ENCODE results near the gene STK32C. TPM values are rescaled to one million over a fixed set of nuclear protein-coding genes. Genes with fewer than 3 reads are reported as not detected.

The STK32C gene
- total and polyA plus RNA-seq, 2 of the 4 experiments (the other 2 are of a cell fraction), result 5.0 to 8.3 TPM

DNA sequence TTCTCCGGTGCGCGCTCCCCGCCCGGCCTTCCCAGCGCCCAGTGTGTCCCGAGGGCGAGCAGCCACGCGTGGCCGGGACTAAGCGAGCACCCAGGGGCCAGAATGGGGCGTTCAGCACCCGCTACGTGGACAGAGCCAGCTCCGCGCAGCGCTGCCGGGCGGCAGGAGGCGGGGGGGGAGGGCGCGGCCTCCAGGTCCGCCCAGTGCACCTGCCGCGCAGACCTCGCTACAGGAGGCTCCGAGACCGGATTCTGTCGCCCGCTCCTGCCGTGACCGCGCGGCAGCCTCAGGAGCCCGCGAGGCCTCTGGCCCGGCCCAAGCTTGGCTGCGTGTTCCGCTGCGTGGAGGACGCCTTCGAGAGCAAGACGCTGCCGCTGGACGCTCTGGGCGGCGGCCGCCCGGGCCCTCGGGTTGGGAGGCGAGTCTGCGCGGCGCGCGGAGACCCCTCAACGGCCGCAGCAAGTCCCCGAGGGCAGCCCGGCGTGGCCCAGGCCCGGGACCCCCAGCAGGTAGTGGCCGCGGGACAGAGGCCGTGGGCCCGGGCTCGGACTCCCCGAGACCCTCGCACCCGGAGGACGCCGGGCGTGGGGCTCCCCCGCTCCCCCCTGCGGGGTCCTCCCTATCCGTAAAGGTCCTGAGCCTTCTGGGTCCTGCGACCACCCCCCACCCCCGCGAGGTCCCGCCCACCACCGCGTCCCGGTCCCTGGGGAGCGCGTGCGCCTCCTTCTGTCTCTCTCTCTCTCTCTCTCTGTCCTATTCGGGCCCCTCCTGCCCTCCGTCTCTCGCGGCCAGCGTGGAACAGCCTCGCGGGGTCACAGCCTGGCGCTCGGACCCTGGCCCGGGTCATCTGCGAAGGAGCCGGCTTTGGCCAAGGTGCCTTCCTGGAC is 121.9 kb downstream of the STK32C start:
- dilution Hi-C loops (cut with HindIII; ENCODE audit: low sequenced_read_pairs, unreplicated experiment), result no loop called here
- Histone ChIP-seq H3K23ac (ENCODE audit: low read depth, low read length) (no peak overlapping the region), H3K9ac (ENCODE audit: low read depth, low read length) (no peak overlapping the region), H3K4ac (ENCODE audit: low read depth, low read length) (no peak overlapping the region), H3K4me2 (ENCODE audit: low read depth, low read length) (peak overlapping the region; percentile 82), H2BK120ac (ENCODE audit: low read depth, low read length) (no peak overlapping the region), H3K9me3 (ENCODE audit: control insufficient read depth, insufficient read depth, low read length) (no peaks in the 10 kb centered on the region), H2BK5ac (ENCODE audit: low read depth, low read length, poor library complexity, severe bottlenecking) (no peak overlapping the region), H3K27ac (ENCODE audit: insufficient read depth, low read length) (no peak overlapping the region), H3K36me3 (ENCODE audit: control insufficient read depth, insufficient read depth, low read length) (0 out of 2 replicates have a peak, but pooled peaks cover 3% of the 10 kb centered on the region), H4K20me1 (ENCODE audit: insufficient read depth, low read length) (peaks cover 21% of the 10 kb centered on the region), H3K56ac (ENCODE audit: extremely low read depth, insufficient read depth, low read length) (no peak overlapping the region), H3K4me1 (ENCODE audit: control insufficient read depth, insufficient read depth, low read length) (peaks cover 4% of the 10 kb centered on the region; the same call in 1 of the 2 replicates), H3K9me1 (ENCODE audit: insufficient read depth, low read length) (no peaks in the 10 kb centered on the region), H3K27me3 (ENCODE audit: control insufficient read depth, insufficient read depth, low read length) (peaks cover 36% of the 10 kb centered on the region), H2BK15ac (ENCODE audit: low read depth, low read length) (no peak overlapping the region), H2BK20ac (ENCODE audit: low read depth, low read length) (no peak overlapping the region), H3K14ac (replicated peaks; ENCODE audit: low read depth, low read length) (no peak overlapping the region), H4K91ac (ENCODE audit: insufficient read depth, low read depth, low read length) (no peak overlapping the region), H4K8ac (ENCODE audit: low read depth in 2 of 2, low read length in 2 of 2) (no peak overlapping the region), H3K18ac (ENCODE audit: low read depth, low read length) (no peak overlapping the region), H3K79me1 (ENCODE audit: low read depth in 1 of 2, low read length in 2 of 2) (peaks cover 0 to 3% of the 10 kb centered on the region in 2 experiments; a peak in 1 of 4 replicates), H3K4me3 (ENCODE audit: insufficient read depth, low read depth, low read length) (peak overlapping the region; percentile 24; the same call in 1 of the 2 replicates), H2AK5ac (ENCODE audit: low read depth, low read length) (no peak overlapping the region), H4K5ac (ENCODE audit: low read depth, low read length) (no peak overlapping the region), H2AFZ (replicated peaks; ENCODE audit: low read length, poor library complexity) (peak overlapping the region; percentile 61), H2AK9ac (replicated peaks; ENCODE audit: low read depth, low read length, poor library complexity) (no peak overlapping the region)
- peak; percentile 12 for DNase-seq
- ATAC-seq (ENCODE audit: low read depth), result peak; percentile 58
- ChIA-PET POLR2A (ENCODE audit: unreplicated experiment) (no interaction called here), CTCF (no interaction called here)
- no TSS peak for BruUV-seq (replicated peaks)
- TF ChIP-seq MAZ (IDR thresholded peaks at IDR 0.05; ENCODE audit: borderline replicate concordance, low read depth, low read length) (peak; percentile 43; the same call in 1 of the 2 replicates), RCOR1 (IDR thresholded peaks at IDR 0.05; ENCODE audit: insufficient replicate concordance, low read length) (no peak), MXI1 (IDR thresholded peaks at IDR 0.05; ENCODE audit: borderline replicate concordance, low read depth, low read length) (0 out of 2 replicates have a peak, but pooled peaks have one; percentile 50), FOS (IDR thresholded peaks at IDR 0.05; ENCODE audit: low read depth, low read length) (no peak)
- in situ Hi-C loops (cut with MboI; ENCODE audit: low sequenced_read_pairs), result no loop called here
- WGBS, 2 experiments (ENCODE audit: extremely low coverage in 2 of 2, insufficient read length in 1 of 2), result 7% methylated on average over 43 of the region's 99 CpGs; no CpG with 5 or more reads in 1 of the 2 experiments
- intact Hi-C loops (cut with micrococcal nuclease), result no loop called here
